HepG2 (cell line): ENCODE results near the gene NCCRP1. TPM values are rescaled to one million over a fixed set of nuclear protein-coding genes. Genes with fewer than 3 reads are reported as not detected.

Experiments used
- ATAC-seq: fragments of 200-7000 bp; cut with Tn5 transposase; 3 replicates; pipeline ENCODE4 v1.9.1; 2020; ENCODE audit warnings: mild to moderate bottlenecking, moderate library complexity
- BruUV-seq: library from RNA; stranded (reverse); fragments of 400-500 nt; replicated peaks from 2 replicates; lab custom pipeline; 2021; lab: Mats Ljungman, UMichigan
- CTCF ChIA-PET: fragments of 300-600 bp; formaldehyde crosslinking; extraction: SDS; loops from one replicate; lab custom pipeline; 2021; ENCODE audit warnings: low total read pairs, inconsistent platforms, low intra/inter-chr PET ratio; lab: Yijun Ruan, JAX
- POLR2A ChIA-PET: fragments of 350-600 bp; sonication (Branson Sonifier 250); formaldehyde crosslinking; loops from one replicate; lab custom pipeline; 2020; ENCODE audit warnings: antibody characterized with exemption, inconsistent platforms; lab: Yijun Ruan, JAX
- DNase-seq: peaks from one replicate; pipeline ENCODE4 v3.0.0-alpha.2; 2015; ENCODE audit warnings: low spot score
- FAIRE-seq: peaks from 3 replicates; lab custom pipeline; 2011; peaks lifted over from hg19 to GRCh38; lab: Jason Lieb, UNC
- H2AFZ ChIP-seq: one replicate; pipeline ENCODE4 v1.6.1; 2011; ENCODE audit warnings: low read length, inconsistent platforms
- H3K27ac ChIP-seq: fragments of 300-600 bp; 3 replicates; pipeline ENCODE4 v1.8.0; 2011; ENCODE audit warnings: mixed run types, mild to moderate bottlenecking, mixed read lengths, low read length, inconsistent platforms; ENCODE audit not compliant: insufficient read depth; ENCODE audit errors: extremely low read length
- H3K27me3 ChIP-seq, 2 experiments: fragments of 200-600 bp in 1 of 2; 2 replicates in 1 of 2; 3 replicates in 1 of 2; pipeline versions ENCODE4 v1.6.0 to v1.8.0; 2011; ENCODE audit warnings: low read length in 2 of 2, mild to moderate bottlenecking in 2 of 2, moderate library complexity in 2 of 2, inconsistent platforms in 1 of 2; ENCODE audit not compliant: insufficient read depth in 2 of 2, control insufficient read depth in 1 of 2
- H3K36me3 ChIP-seq, 2 experiments: fragments of 200-600 bp in 1 of 2; replicated peaks in 1 of 2; 2 replicates in 1 of 2; 3 replicates in 1 of 2; pipeline versions ENCODE4 v1.5.1 to v1.8.0; 2011; ENCODE audit warnings: low read length in 2 of 2, inconsistent platforms in 1 of 2; ENCODE audit not compliant: insufficient read depth in 2 of 2, control insufficient read depth in 1 of 2
- H3K4me1 ChIP-seq: 2 replicates; pipeline ENCODE4 v1.5.1; 2012; ENCODE audit warnings: low read length, inconsistent platforms; ENCODE audit not compliant: insufficient read depth
- H3K4me2 ChIP-seq: 2 replicates; pipeline ENCODE4 v1.6.0; 2011; ENCODE audit warnings: low read depth, low read length, inconsistent platforms
- H3K4me3 ChIP-seq, 3 experiments: fragments of 200-600 bp in 1 of 3; sonication (generic), shearing (Covaris generic) in 1 of 3; replicated peaks in 1 of 3; 2 replicates each; pipeline ENCODE4 v1.5.1; 2011 to 2016; ENCODE audit warnings: low read length in 3 of 3, inconsistent platforms in 2 of 3, low read depth in 2 of 3, mild to moderate bottlenecking in 2 of 3, control low read depth in 1 of 3, mixed read lengths in 1 of 3; ENCODE audit not compliant: insufficient read depth in 1 of 3
- H3K79me2 ChIP-seq: one replicate; pipeline ENCODE4 v1.6.1; 2011; ENCODE audit warnings: low read length, inconsistent platforms; ENCODE audit not compliant: insufficient read depth
- H3K9ac ChIP-seq: 2 replicates; pipeline ENCODE4 v1.6.0; 2011; ENCODE audit warnings: mild to moderate bottlenecking, low read depth, low read length, inconsistent platforms; ENCODE audit not compliant: insufficient read depth
- H3K9me3 ChIP-seq: 2 replicates; pipeline ENCODE4 v1.5.1; 2012; ENCODE audit warnings: mild to moderate bottlenecking, low read length
- H4K20me1 ChIP-seq: 2 replicates; pipeline ENCODE4 v1.6.0; 2011; ENCODE audit warnings: inconsistent platforms, mild to moderate bottlenecking, low read length, moderate library complexity; ENCODE audit not compliant: insufficient read depth
- AGO1 ChIP-seq: fragments of 200-400 bp; formaldehyde crosslinking; IDR thresholded peaks from 2 replicates; pipeline ENCODE4 v1.6.1; 2017; ENCODE audit warnings: mild to moderate bottlenecking, low read depth, low read length, moderate library complexity; ENCODE audit not compliant: poor library complexity, severe bottlenecking
- AGO2 ChIP-seq: fragments of 200-400 bp; formaldehyde crosslinking; optimal IDR thresholded peaks from 2 replicates; pipeline ENCODE3; 2017; ENCODE audit warnings: mild to moderate bottlenecking, low read depth, low read length, moderate library complexity
- CHCHD3 ChIP-seq: sonication (generic); formaldehyde crosslinking; IDR thresholded peaks from 2 replicates; pipeline ENCODE4 v1.8.0; 2022; ENCODE audit warnings: mild to moderate bottlenecking, missing genetic modification reagents, moderate library complexity
- HNRNPL ChIP-seq: fragments of 200-400 bp; formaldehyde crosslinking; IDR thresholded peaks from 2 replicates; pipeline ENCODE4 v1.6.1; 2017; ENCODE audit warnings: mild to moderate bottlenecking, low read depth, low read length
- IRF1 ChIP-seq: sonication (generic); formaldehyde crosslinking; IDR thresholded peaks from 2 replicates; pipeline ENCODE4 v1.4.0; 2020; ENCODE audit warnings: low read depth, mild to moderate bottlenecking, missing genetic modification reagents
- POLR2G ChIP-seq: fragments of 200-400 bp; formaldehyde crosslinking; IDR thresholded peaks from 2 replicates; pipeline ENCODE4 v1.6.1; 2018; ENCODE audit warnings: mild to moderate bottlenecking, low read depth, low read length, moderate library complexity
- RBM22 ChIP-seq: fragments of 200-400 bp; formaldehyde crosslinking; optimal IDR thresholded peaks from 2 replicates; pipeline ENCODE3; 2017; ENCODE audit warnings: mild to moderate bottlenecking, low read length, moderate library complexity
- SIN3A ChIP-seq: IDR thresholded peaks from 2 replicates; pipeline ENCODE4 v1.6.1; 2011; ENCODE audit warnings: low read depth, mild to moderate bottlenecking, control low read depth, low read length, borderline replicate concordance
- ZNF264 ChIP-seq: sonication (generic); formaldehyde crosslinking; IDR thresholded peaks from 2 replicates; pipeline ENCODE4 v1.4.0; 2020; ENCODE audit warnings: missing genetic modification reagents
- ZNF737 ChIP-seq: sonication (generic); formaldehyde crosslinking; IDR thresholded peaks from 2 replicates; pipeline ENCODE4 v1.5.0; 2020; ENCODE audit warnings: missing genetic modification reagents, mild to moderate bottlenecking, borderline replicate concordance
- WGBS: methylation state at CpG from one replicate; pipeline ENCODE4 v1.1.6; 2017; ENCODE audit warnings: low lambda C conversion rate; 5-methylcytosine and 5-hydroxymethylcytosine counted together
- in situ Hi-C: cut with HindIII; loops from 2 replicates; pipeline ENCODE4 v1.10.0; 2017; ENCODE audit warnings: low pct_unique_long_range_greater_than_20kb; ENCODE audit not compliant: extremely low pct_ligation_motif_present
- intact Hi-C: fragments of 100-400 bp; cut with micrococcal nuclease; formaldehyde crosslinking; loops from one replicate; pipeline ENCODE4 v1.10.0; 2022; ENCODE audit not compliant: unreplicated experiment
- polyA plus RNA-seq, 8 experiments: library from polyadenylated mRNA; depleted of rRNA in 3 of 8; stranded (reverse) in 7 of 8; unstranded in 1 of 8; fragments of >200 nt; fragmentation: Illumina TruSeq in 4 of 8; extraction: Trizol in 4 of 8; gene quantifications; 2 replicates each; pipeline versions ENCODE4 v1.2.1 to v1.2.3, GENCODE V29; 2011 to 2016; ENCODE audit warnings: low read depth in 4 of 8, missing spikeins in 1 of 8, mixed read lengths in 1 of 8; ENCODE audit not compliant: insufficient read depth in 1 of 8
- total RNA-seq, 5 experiments: library from RNA; depleted of rRNA; stranded (reverse); fragments of >200 nt; fragmentation: Illumina TruSeq; extraction: Trizol; gene quantifications; 2 replicates each; pipeline ENCODE4 v1.2.3, GENCODE V29; 2016; ENCODE audit warnings: low read depth in 1 of 5
- TF ChIP-seq, protein P1 (sequence below): sonication (generic); formaldehyde crosslinking; IDR thresholded peaks from 2 replicates; pipeline ENCODE4 v1.4.0; 2020; ENCODE audit warnings: mild to moderate bottlenecking, missing genetic modification reagents

Gene NCCRP1
- total and polyA plus RNA-seq, 2 of the 13 experiments (the other 11 are each of a cell fraction or from before 2014, with no cell fraction given): not detected

GRCh38 chr19:39179754-39180153 lies 17.0 kb upstream of the NCCRP1 start:
- CTCF ChIA-PET: no interaction called here

GRCh38 chr19:39180749-39181148 lies 16.0 kb upstream of the NCCRP1 start:
- H3K36me3 ChIP-seq: peaks cover 4 to 15% of the 10 kb centered on the region in 2 experiments; a peak in 4 of 5 replicates
- intact Hi-C loops: loop anchor here (10.0 kb wide), 1 partner anchor 216 kb away; no protein-coding TSS in a partner anchor
- no peak overlapping the region for H3K9ac ChIP-seq
- TF ChIP-seq POLR2G (peak; percentile 21; the same call in 1 of the 2 replicates), RBM22 (peak; percentile 26)
- TF ChIP-seq, protein P1, sequence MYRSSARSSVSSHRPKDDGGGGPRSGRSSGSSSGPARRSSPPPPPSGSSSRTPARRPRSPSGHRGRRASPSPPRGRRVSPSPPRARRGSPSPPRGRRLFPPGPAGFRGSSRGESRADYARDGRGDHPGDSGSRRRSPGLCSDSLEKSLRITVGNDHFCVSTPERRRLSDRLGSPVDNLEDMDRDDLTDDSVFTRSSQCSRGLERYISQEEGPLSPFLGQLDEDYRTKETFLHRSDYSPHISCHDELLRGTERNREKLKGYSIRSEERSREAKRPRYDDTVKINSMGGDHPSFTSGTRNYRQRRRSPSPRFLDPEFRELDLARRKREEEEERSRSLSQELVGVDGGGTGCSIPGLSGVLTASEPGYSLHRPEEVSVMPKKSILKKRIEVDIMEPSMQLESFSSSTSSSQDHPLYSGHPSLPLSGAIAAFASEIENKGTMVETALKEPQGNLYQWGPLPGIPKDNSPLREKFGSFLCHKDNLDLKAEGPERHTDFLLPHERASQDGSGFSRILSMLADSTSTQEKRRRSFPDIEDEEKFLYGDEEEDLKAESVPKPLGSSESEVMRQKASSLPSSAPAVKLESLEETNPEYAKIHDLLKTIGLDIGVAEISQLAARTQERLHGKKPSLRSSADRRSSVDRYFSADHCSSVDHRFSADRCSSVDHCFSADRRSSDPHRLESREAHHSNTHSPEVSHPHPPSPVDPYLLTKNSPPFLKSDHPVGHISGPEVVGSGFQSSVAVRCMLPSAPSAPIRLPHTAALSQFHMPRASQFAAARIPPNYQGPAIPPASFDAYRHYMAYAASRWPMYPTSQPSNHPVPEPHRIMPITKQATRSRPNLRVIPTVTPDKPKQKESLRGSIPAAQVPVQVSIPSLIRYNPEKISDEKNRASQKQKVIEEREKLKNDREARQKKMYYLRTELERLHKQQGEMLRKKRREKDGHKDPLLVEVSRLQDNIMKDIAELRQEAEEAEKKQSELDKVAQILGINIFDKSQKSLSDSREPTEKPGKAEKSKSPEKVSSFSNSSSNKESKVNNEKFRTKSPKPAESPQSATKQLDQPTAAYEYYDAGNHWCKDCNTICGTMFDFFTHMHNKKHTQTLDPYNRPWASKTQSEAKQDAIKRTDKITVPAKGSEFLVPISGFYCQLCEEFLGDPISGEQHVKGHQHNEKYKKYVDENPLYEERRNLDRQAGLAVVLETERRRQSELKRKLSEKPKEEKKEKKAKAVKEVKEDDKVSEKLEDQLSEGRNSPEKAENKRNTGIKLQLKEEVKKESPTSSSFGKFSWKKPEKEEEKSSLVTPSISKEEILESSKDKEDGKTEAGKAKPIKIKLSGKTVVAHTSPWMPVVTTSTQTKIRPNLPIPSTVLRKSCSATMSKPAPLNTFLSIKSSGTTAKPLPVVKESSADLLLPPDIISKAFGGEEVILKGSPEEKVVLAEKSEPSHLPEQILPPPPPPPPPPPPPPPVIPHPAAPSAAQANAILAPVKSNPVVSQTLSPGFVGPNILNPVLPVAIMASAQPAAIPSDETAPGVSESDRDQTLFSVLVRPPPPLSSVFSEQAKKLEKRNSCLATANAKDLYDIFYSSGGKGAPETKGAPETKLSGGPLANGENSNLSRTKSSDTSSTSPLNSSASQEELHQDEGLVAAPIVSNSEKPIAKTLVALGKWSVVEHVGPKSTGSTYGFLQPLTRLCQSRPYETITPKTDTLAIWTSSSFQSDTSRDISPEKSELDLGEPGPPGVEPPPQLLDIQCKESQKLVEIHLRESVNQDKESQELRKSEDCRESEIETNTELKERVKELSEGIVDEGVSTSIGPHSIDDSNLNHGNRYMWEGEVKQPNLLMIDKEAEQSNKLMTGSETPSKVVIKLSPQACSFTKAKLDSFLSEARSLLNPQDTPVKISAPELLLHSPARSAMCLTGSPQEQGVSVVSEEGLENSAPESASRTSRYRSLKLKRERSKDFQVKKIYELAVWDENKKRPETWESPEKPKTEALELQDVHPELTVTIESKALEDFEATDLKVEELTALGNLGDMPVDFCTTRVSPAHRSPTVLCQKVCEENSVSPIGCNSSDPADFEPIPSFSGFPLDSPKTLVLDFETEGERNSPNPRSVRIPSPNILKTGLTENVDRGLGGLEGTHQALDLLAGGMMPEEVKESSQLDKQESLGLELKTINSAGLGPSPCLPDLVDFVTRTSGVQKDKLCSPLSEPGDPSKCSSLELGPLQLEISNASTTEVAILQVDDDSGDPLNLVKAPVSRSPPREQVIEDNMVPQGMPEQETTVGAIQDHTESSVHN (CRISPR knock-in tag): no peak
- no peaks in the 10 kb centered on the region; a peak in 1 of 5 replicates for H3K27me3 ChIP-seq
- H4K20me1 ChIP-seq: no peaks in the 10 kb centered on the region
- H3K79me2 ChIP-seq: no peaks in the 10 kb centered on the region
- BruUV-seq: no TSS peak
- H3K4me2 ChIP-seq: no peak overlapping the region
- H3K27ac ChIP-seq: no peak overlapping the region
- ChIA-PET CTCF (no interaction called here), POLR2A (interaction anchor here (1.8 kb wide), 1 partner anchor 35 kb away, joined by 7 read pairs; no protein-coding TSS in a partner anchor)
- in situ Hi-C loops: loop anchor here (5.0 kb wide), 1 partner anchor 58 kb away; no protein-coding TSS in a partner anchor
- H3K4me1 ChIP-seq: peaks cover 13% of the 10 kb centered on the region
- H2AFZ ChIP-seq: no peak overlapping the region
- no peak for DNase-seq
- H3K9me3 ChIP-seq: no peaks in the 10 kb centered on the region
- no peak overlapping the region for H3K4me3 ChIP-seq
- WGBS: 97% methylated on average over 5 of the region's 9 CpGs
- FAIRE-seq: no peak
- ATAC-seq: no peak

More at GRCh38 chr19:39179754-39180153, 17.0 kb upstream of the NCCRP1 start:
- Histone ChIP-seq H2AFZ (no peak overlapping the region), H3K9me3 (no peaks in the 10 kb centered on the region), H3K9ac (no peak overlapping the region), H3K79me2 (no peaks in the 10 kb centered on the region), H3K4me3 (no peak overlapping the region), H3K4me1 (peaks cover 13% of the 10 kb centered on the region), H3K4me2 (no peak overlapping the region), H3K27ac (no peak overlapping the region), H4K20me1 (no peaks in the 10 kb centered on the region), H3K27me3 (no peaks in the 10 kb centered on the region; a peak in 1 of 5 replicates), H3K36me3 (peaks cover 4 to 25% of the 10 kb centered on the region in 2 experiments; a peak in 4 of 5 replicates)
- POLR2A ChIA-PET: interaction anchor here (1.8 kb wide), 1 partner anchor 34 kb away, joined by 7 read pairs; no protein-coding TSS in a partner anchor
- FAIRE-seq (no peak), ATAC-seq (no peak), DNase-seq (no peak)
- intact Hi-C loops (loop anchor here (10.0 kb wide), 1 partner anchor 215 kb away; no protein-coding TSS in a partner anchor), in situ Hi-C loops (loop anchor here (5.0 kb wide), 1 partner anchor 57 kb away; no protein-coding TSS in a partner anchor)
- BruUV-seq: no TSS peak
- no peak for TF ChIP-seq ZNF264 (CRISPR knock-in tag)
- no peak for TF ChIP-seq CHCHD3 (CRISPR knock-in tag)
- no peak for TF ChIP-seq ZNF737
- peak; percentile 28; the same call in 1 of the 2 replicates for TF ChIP-seq POLR2G
- TF ChIP-seq SIN3A: no peak
- TF ChIP-seq IRF1 (CRISPR knock-in tag): no peak
- 0 out of 2 replicates have a peak, but pooled peaks have one; percentile 16 for TF ChIP-seq HNRNPL
- peak; percentile 68 for TF ChIP-seq AGO1
- peak; percentile 80 for TF ChIP-seq AGO2
- 100% methylated on average over 1 of the region's 10 CpGs for WGBS
